ENCODE data around the gene NPAS1.

Gene NPAS1

DNA sequence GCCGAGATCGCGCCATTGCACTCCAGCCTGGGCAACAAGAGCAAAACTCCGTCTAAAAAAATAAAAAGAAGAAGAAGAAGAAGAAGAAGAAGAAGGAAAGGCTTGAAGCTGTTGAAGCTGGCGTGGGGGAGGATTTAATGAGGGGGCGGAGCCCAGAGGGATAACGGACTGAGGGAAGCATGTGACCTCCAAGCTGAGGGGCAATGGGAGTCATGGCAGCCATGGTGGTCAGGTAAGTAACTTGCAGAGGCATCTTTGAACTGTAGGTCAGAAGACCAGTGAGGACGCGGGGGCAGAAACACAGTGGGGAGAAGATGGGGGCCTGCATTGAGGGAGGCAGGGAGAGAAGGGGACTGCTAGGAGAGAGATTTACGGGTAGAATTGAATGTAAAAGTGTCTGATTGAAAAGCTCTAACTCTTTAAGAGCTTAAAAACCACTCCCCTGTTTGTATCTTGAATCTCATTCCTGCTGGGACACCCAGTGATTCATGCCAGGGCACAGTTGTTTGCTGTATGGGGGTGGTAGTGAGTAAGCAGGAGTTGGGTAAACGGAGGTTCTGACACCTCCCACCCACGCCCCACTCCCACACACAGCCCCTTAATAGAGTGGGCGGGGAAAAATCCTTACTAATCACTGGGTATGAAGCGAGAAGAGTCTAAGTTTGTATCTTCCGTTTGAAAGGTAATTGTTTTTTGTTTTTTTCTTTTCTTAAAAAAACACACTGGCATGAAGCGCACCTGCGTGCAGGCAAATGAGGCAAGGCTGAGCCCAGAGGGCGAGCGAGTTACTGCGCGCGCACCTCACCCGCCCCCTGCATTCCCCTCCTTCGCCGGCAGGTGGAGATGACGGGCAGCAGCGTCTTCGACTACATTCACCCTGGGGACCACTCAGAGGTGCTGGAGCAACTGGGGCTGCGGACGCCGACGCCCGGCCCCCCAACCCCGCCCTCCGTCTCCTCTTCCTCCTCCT lies 15.8 kb downstream of the NPAS1 start:
- TF ChIP-seq, protein P1, sequence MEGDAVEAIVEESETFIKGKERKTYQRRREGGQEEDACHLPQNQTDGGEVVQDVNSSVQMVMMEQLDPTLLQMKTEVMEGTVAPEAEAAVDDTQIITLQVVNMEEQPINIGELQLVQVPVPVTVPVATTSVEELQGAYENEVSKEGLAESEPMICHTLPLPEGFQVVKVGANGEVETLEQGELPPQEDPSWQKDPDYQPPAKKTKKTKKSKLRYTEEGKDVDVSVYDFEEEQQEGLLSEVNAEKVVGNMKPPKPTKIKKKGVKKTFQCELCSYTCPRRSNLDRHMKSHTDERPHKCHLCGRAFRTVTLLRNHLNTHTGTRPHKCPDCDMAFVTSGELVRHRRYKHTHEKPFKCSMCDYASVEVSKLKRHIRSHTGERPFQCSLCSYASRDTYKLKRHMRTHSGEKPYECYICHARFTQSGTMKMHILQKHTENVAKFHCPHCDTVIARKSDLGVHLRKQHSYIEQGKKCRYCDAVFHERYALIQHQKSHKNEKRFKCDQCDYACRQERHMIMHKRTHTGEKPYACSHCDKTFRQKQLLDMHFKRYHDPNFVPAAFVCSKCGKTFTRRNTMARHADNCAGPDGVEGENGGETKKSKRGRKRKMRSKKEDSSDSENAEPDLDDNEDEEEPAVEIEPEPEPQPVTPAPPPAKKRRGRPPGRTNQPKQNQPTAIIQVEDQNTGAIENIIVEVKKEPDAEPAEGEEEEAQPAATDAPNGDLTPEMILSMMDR (conservative IDR thresholded peaks at IDR 0.05; ENCODE audit: low read depth, low read length), result peak; percentile 85
- peak; percentile 81 for DNase-seq (ENCODE audit: low read depth)
- H3K4me3 ChIP-seq (ENCODE audit: low read depth, low read length), result peak overlapping the region; percentile 60

DNA sequence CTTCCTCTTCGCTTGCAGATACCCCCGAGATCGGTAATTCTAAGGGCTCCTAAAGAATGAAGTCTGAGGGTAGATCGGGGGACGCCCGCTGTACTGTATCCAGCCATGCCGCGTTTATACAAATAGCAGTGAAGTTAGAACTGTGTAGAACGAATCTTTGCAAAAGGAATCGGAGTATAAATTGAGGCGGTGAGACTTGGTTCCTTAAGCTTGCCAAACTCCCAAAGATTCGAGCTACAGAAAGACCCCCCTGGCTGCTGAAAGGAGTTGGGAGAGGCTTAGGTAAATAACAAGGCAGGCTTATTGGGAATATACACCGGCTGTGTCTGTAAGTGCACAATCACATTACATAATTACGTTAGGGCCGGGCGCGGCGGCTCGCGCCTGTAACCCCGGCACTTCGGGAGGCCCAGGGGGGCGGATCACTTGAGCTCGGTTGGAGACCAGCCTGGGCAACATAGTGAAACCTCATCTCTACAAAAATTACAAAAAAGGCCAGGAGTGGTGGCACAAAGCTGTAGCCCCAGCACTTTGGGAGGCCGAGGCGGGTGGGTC lies 16.5 kb downstream of the NPAS1 start:
- peak overlapping the region; percentile 60 for H3K4me3 ChIP-seq (ENCODE audit: low read depth, low read length)
- TF ChIP-seq, protein P1 (conservative IDR thresholded peaks at IDR 0.05; ENCODE audit: low read depth, low read length), result no peak
- DNase-seq (ENCODE audit: low read depth), result no peak

DNA sequence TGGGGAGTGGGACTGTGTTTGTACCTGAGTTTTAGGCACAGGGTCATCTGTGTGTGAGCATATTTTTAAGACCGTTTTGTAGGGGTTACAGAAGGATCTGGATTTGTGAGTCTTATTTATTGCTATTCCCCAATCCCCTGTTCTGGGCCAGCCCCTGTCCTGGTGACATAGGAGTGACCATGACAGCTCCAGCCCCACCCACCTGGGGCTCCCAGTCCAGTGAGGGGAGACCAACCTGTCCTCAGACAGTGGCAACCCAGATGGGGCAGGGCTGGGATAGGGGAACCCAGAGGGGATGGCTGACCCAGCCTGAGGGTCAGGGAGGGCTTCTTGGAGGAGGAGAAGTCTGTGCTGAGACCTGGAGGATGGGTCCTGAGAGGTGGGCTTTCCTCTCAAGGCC lies 18.1 kb downstream of the NPAS1 start:
- no peak overlapping the region for H3K4me3 ChIP-seq (ENCODE audit: low read depth, low read length)
- TF ChIP-seq, protein P1 (conservative IDR thresholded peaks at IDR 0.05; ENCODE audit: low read depth, low read length), result no peak
- DNase-seq (ENCODE audit: low read depth), result no peak

DNA sequence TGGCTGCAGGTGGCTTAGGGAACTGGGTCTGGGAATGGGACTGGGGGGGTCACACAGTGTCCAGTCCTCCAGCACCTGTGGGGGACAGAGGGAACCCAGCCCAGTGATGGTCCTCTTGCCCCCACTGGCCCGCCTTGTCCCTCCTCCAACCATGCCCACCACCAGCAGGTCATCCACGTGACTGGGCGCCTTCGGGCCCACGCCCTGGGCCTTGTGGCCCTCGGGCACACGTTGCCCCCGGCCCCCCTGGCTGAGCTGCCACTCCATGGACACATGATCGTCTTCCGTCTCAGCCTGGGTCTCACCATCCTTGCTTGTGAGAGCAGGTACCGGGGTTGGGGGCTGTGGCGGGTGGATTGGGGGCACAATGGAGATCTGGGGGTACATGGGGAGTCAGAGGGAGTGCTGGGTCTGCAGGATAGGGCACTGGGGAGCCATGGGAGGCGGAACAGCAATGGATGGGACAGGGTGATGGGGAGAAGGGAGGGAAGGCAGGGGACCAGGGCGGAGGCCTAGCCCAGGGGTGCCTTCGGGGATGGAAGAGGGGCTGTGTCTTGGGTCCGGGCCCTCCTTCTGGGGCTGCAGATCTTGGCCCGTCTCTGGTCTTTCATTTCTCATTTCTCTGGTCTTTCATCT lies 19.7 kb downstream of the NPAS1 start:
- H3K4me3 ChIP-seq (ENCODE audit: low read depth, low read length), result no peak overlapping the region

DNA sequence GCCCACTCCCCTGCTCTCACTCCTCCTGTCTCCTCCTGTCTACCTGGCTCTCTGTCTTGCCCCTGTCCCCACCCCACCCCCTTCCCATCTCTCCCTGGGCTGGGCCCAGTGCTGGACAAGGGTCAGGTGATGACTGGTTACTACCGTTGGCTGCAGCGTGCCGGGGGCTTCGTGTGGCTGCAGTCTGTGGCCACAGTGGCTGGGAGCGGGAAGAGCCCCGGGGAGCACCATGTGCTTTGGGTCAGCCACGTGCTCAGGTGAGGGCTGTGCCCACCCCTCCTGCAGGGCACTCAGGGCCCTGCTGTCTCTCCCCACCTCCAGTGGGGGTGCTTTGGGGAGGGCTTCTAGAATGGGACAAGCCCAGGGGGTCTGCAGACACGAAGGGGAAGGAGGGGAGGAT lies 21.2 kb downstream of the NPAS1 start:
- TF ChIP-seq, protein P1 (conservative IDR thresholded peaks at IDR 0.05; ENCODE audit: low read depth, low read length), result no peak
- DNase-seq (ENCODE audit: low read depth), result no peak

More for the DNA sequence above, 19.7 kb downstream of the NPAS1 start:
- TF ChIP-seq, protein P1 (conservative IDR thresholded peaks at IDR 0.05; ENCODE audit: low read depth, low read length), result no peak
- no peak for DNase-seq (ENCODE audit: low read depth)

DNA sequence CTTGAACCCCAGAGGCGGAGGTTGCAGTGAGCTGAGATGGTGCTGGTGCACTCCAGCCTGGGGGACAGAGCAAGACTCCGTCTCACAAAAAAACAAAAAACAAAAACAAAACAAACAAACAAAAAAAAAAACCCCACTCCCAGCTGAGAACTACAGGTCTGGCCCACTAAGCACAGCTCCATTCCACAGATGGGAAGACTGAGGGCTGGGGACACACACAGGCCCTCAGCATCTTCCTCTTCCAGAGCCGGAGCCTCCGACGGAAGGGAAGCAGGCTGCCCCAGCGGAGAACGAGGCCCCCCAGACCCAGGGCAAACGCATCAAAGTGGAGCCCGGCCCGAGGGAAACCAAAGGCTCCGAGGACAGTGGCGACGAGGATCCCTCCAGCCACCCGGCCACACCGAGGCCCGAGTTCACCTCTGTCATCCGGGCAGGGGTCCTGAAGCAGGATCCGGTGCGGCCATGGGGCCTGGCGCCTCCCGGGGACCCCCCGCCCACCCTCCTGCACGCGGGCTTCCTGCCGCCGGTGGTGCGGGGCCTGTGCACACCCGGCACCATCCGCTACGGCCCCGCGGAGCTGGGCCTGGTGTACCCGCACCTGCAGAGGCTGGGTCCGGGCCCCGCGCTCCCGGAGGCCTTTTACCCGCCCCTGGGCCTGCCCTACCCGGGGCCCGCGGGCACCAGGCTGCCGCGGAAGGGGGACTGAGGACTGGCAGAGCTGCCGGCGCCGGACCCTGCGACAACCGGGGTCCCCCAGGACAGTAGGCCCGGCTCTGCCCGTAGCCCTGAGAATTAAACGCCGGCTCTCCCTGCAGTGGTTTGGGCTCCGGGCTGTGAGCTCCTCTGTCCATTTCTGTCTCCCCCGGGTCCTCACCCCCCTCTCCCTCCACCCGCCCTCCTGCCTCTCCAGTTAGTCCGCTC lies 25.6 kb downstream of the NPAS1 start:
- H3K4me3 ChIP-seq (ENCODE audit: low read depth, low read length), result no peak overlapping the region
- TF ChIP-seq, protein P1 (conservative IDR thresholded peaks at IDR 0.05; ENCODE audit: low read depth, low read length), result no peak
- DNase-seq (ENCODE audit: low read depth), result no peak

More for the DNA sequence above, 21.2 kb downstream of the NPAS1 start:
- no peak overlapping the region for H3K4me3 ChIP-seq (ENCODE audit: low read depth, low read length)

Measured in choroid plexus epithelial cell (primary cell).